Stimulated activated naive CD4-positive, alpha-beta T cell treated with Interleukin-2 at 50 U/mL for 16 hours (primary cell): ENCODE measurements around the gene ALK.

Source experiments
- DNase-seq: peaks from one replicate; lab custom pipeline; 2025; lab: John Stamatoyannopoulos, UW

The ALK gene

GRCh38 chr2:29611850-29612249 lies 309.5 kb downstream of the ALK start:
- DNase-seq = no peak

- DNase-seq = no peak
These were observed 310.1 kb downstream of the ALK start for GRCh38 chr2:29611261-29611660.

GRCh38 chr2:29610569-29610968 lies 310.8 kb downstream of the ALK start:
- no peak for DNase-seq

- no peak for DNase-seq
These were observed 314.4 kb downstream of the ALK start for GRCh38 chr2:29607038-29607420.

GRCh38 chr2:29606104-29607037 lies 315.0 kb downstream of the ALK start:
- no peak for DNase-seq

GRCh38 chr2:29603341-29603740 lies 318.0 kb downstream of the ALK start:
- no peak for DNase-seq

- no peak for DNase-seq
These were observed 319.5 kb downstream of the ALK start for GRCh38 chr2:29601872-29602271.

GRCh38 chr2:29601321-29601720 lies 320.1 kb downstream of the ALK start:
- no peak for DNase-seq

GRCh38 chr2:29599946-29600345 lies 321.4 kb downstream of the ALK start:
- DNase-seq = no peak

- no peak for DNase-seq
These were observed 322.4 kb downstream of the ALK start for GRCh38 chr2:29598978-29599377.

GRCh38 chr2:29597035-29597434 lies 324.4 kb downstream of the ALK start:
- no peak for DNase-seq

- DNase-seq = no peak
These were observed 324.8 kb downstream of the ALK start for GRCh38 chr2:29596584-29596983.

- DNase-seq = no peak
These were observed 329.8 kb downstream of the ALK start for GRCh38 chr2:29591600-29591999.

- DNase-seq = no peak
These were observed 331.2 kb downstream of the ALK start for GRCh38 chr2:29590211-29590610.

- no peak for DNase-seq
These were observed 331.8 kb downstream of the ALK start for GRCh38 chr2:29589440-29590103.

- no peak for DNase-seq
These were observed 333.8 kb downstream of the ALK start for GRCh38 chr2:29587402-29588190.

GRCh38 chr2:29586919-29587318 lies 334.5 kb downstream of the ALK start:
- DNase-seq = no peak

- DNase-seq = no peak
These were observed 337.7 kb downstream of the ALK start for GRCh38 chr2:29583548-29584156.

GRCh38 chr2:29583104-29583503 lies 338.3 kb downstream of the ALK start:
- no peak for DNase-seq

- DNase-seq = no peak
These were observed 339.3 kb downstream of the ALK start for GRCh38 chr2:29582062-29582461.

- no peak for DNase-seq
These were observed 341.2 kb downstream of the ALK start for GRCh38 chr2:29580223-29580622.

GRCh38 chr2:29579495-29580169 lies 341.8 kb downstream of the ALK start:
- no peak for DNase-seq
